OCI-LY3 (cell line): Measurements from ENCODE around the gene ANKRD28.

Experiments used
- H2AFZ ChIP-seq: fragments of 200-600, 300-600 bp; shearing (Covaris generic); 2 replicates; pipeline ENCODE4 v1.6.0; 2014; ENCODE audit warnings: antibody characterized with exemption, low read depth, low read length
- H3K27ac ChIP-seq: fragments of 200-600, 300-600 bp; sonication (generic); 2 replicates; pipeline ENCODE4 v1.5.1; 2014; ENCODE audit warnings: mild to moderate bottlenecking, low read length, moderate library complexity, mixed read lengths
- H3K27me3 ChIP-seq: fragments of 200-600, 300-600 bp; sonication (generic); 2 replicates; pipeline ENCODE4 v1.6.1; 2014; ENCODE audit warnings: low read depth, low read length, mixed read lengths
- H3K36me3 ChIP-seq: fragments of 200-600, 300-600 bp; sonication (generic); replicated peaks from 2 replicates; pipeline ENCODE3; 2014; ENCODE audit warnings: low read depth, low read length, mixed read lengths
- H3K4me1 ChIP-seq: fragments of 300-600, 200-600 bp; sonication (generic); 2 replicates; pipeline ENCODE4 v1.6.1; 2014; ENCODE audit warnings: low read length, mixed read lengths
- H3K4me2 ChIP-seq: fragments of 200-600, 300-600 bp; sonication (generic); 2 replicates; pipeline ENCODE4 v1.6.1; 2014; ENCODE audit warnings: low read length, mixed read lengths
- H3K4me3 ChIP-seq: fragments of 300-600, 200-600 bp; sonication (generic); 2 replicates; pipeline ENCODE4 v1.5.1; 2014; ENCODE audit warnings: antibody characterized with exemption, mild to moderate bottlenecking, low read length, moderate library complexity
- H3K79me2 ChIP-seq: fragments of 300-600, 200-600 bp; shearing (Covaris generic); 2 replicates; pipeline ENCODE4 v1.6.1; 2014; ENCODE audit warnings: mild to moderate bottlenecking, low read length, mixed read lengths
- H3K9ac ChIP-seq: fragments of 300-600, 200-600 bp; shearing (Covaris generic); 2 replicates; pipeline ENCODE4 v1.6.0; 2014; ENCODE audit warnings: mild to moderate bottlenecking, low read length, moderate library complexity
- H3K9me3 ChIP-seq: fragments of 200-600, 300-600 bp; shearing (Covaris generic); 2 replicates; pipeline ENCODE4 v1.6.1; 2014; ENCODE audit warnings: low read length, mixed read lengths; ENCODE audit not compliant: insufficient read depth
- H4K20me1 ChIP-seq: fragments of 200-600, 300-600 bp; sonication (generic); 2 replicates; pipeline ENCODE4 v1.6.1; 2016; ENCODE audit warnings: low read length, mixed read lengths; ENCODE audit not compliant: insufficient read depth
- CTCF ChIP-seq: fragments of 200-600, 300-600 bp; sonication (generic); IDR thresholded peaks from 2 replicates; pipeline ENCODE4 v1.5.1; 2014; ENCODE audit warnings: antibody characterized with exemption, low read length, low read depth
- EZH2phosphoT487 ChIP-seq: fragments of 200-600 bp; shearing (Covaris generic); IDR thresholded peaks from 2 replicates; pipeline ENCODE4 v1.6.1; 2018; ENCODE audit warnings: antibody characterized with exemption, mixed run types, low read depth

ANKRD28 gene

GRCh38 chr3:15798533-15799245, 910 bp upstream of the ANKRD28 start:
- H4K20me1 ChIP-seq, result no peaks in the 10 kb centered on the region
- H3K9ac ChIP-seq, result no peak overlapping the region
- H3K4me3 ChIP-seq, result no peak overlapping the region
- no peaks in the 10 kb centered on the region for H3K36me3 ChIP-seq
- no peak for TF ChIP-seq EZH2phosphoT487
- no peak for TF ChIP-seq CTCF
- no peak overlapping the region for H3K27ac ChIP-seq
- no peak overlapping the region for H2AFZ ChIP-seq
- H3K4me1 ChIP-seq, result peaks cover 54% of the 10 kb centered on the region
- H3K9me3 ChIP-seq, result no peaks in the 10 kb centered on the region
- peaks cover 26% of the 10 kb centered on the region for H3K79me2 ChIP-seq
- no peak overlapping the region for H3K4me2 ChIP-seq
- H3K27me3 ChIP-seq, result no peaks in the 10 kb centered on the region

DNA sequence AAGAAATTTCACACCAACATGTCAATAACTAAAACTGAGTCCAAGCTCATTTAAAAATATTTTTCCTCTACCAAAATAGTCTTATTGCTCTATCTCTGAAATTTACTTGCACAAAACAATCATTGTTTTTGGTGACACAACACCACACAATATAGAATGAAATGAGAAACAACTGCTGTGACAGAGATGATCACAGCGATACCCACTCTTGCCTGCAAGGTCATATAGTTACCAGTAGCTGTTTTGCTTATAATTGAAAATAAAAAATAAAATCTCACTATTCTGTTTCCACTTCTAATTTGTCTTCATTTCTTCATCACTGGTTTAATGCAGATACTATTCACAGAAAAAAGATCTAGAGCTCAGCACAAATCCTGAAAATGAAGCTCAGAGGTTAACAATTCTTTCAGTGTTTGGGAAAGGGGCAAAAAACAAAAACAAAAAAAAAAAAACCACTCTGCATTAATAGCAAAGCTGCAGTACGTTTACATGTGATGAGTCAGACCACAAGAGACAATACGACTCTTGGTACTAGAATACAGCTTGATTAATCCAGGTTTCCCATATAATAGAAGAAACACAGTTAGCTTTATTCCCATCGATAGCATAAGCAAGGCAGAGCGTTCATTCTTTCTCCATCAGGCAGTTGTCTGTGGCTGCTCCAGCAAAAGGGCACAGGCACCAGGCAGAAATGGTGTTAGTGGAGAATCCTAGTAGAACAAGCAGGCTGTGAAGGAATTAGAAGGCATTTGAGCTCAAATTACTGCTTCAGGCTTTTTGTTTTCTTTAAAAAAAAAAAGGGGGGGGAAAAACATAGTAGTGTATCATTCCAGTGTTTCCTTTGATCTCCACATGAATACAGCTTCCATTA, 773 bp downstream of the ANKRD28 start:
- no peak overlapping the region for H2AFZ ChIP-seq
- TF ChIP-seq CTCF (no peak), EZH2phosphoT487 (no peak)
- no peaks in the 10 kb centered on the region for H4K20me1 ChIP-seq
- peaks cover 50% of the 10 kb centered on the region for H3K4me1 ChIP-seq
- peaks cover 17% of the 10 kb centered on the region for H3K79me2 ChIP-seq
- H3K9me3 ChIP-seq, result no peaks in the 10 kb centered on the region
- no peak overlapping the region for H3K9ac ChIP-seq
- H3K4me3 ChIP-seq, result peak overlapping the region; percentile 31; the same call in 1 of the 2 replicates
- H3K27ac ChIP-seq, result no peak overlapping the region
- H3K36me3 ChIP-seq, result no peaks in the 10 kb centered on the region
- H3K4me2 ChIP-seq, result peak overlapping the region; percentile 68
- no peaks in the 10 kb centered on the region for H3K27me3 ChIP-seq

DNA sequence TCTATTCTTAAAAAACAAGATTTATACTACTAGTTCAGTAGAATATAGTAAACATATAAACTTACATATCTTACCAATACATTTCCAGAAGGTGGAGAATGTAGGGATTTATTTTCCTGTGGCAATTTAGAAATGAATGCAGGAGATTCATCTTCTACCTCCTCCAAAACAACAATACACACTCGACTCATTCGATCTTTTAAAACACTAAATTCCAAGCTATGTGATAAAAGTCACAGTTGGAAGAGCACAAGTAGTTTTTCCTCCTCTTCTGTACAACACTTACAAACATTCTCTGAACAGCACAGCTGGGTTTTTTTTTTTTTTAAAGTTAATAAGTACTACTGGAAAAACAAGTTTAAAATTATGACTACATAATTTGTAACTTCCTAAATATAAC, 1.4 kb downstream of the ANKRD28 start:
- peak overlapping the region; percentile 68 for H3K4me2 ChIP-seq
- no peaks in the 10 kb centered on the region for H3K9me3 ChIP-seq
- H3K4me3 ChIP-seq, result peak overlapping the region; percentile 47
- H4K20me1 ChIP-seq, result no peaks in the 10 kb centered on the region
- TF ChIP-seq EZH2phosphoT487 (no peak), CTCF (no peak)
- H3K79me2 ChIP-seq, result peaks cover 15% of the 10 kb centered on the region
- H3K9ac ChIP-seq, result peak overlapping the region; percentile 8; the same call in 1 of the 2 replicates
- no peaks in the 10 kb centered on the region for H3K36me3 ChIP-seq
- H2AFZ ChIP-seq, result no peak overlapping the region
- H3K27me3 ChIP-seq, result no peaks in the 10 kb centered on the region
- peaks cover 48% of the 10 kb centered on the region for H3K4me1 ChIP-seq
- H3K27ac ChIP-seq, result no peak overlapping the region

- Histone ChIP-seq H3K27ac (no peak overlapping the region), H3K79me2 (peaks cover 15% of the 10 kb centered on the region), H3K27me3 (no peaks in the 10 kb centered on the region), H3K36me3 (no peaks in the 10 kb centered on the region), H3K9me3 (no peaks in the 10 kb centered on the region), H4K20me1 (no peaks in the 10 kb centered on the region), H3K9ac (peak overlapping the region; percentile 8; the same call in 1 of the 2 replicates), H3K4me1 (peaks cover 48% of the 10 kb centered on the region), H2AFZ (no peak overlapping the region), H3K4me2 (peak overlapping the region; percentile 68), H3K4me3 (peak overlapping the region; percentile 47)
- no peak for TF ChIP-seq EZH2phosphoT487
These were observed 2.0 kb downstream of the ANKRD28 start for GRCh38 chr3:15795651-15796308.
